ENCODE measurements around the gene RIPPLY2.

- no peak for TF ChIP-seq CTCF (conservative IDR thresholded peaks at IDR 0.05; ENCODE audit: low read depth, low read length)
- TF ChIP-seq RAD21 (IDR thresholded peaks at IDR 0.05; ENCODE audit: low read length): no peak
- no peak for TF ChIP-seq SMC3 (IDR thresholded peaks at IDR 0.05; ENCODE audit: low read depth, low read length)
- TF ChIP-seq POLR2A (IDR thresholded peaks at IDR 0.05; ENCODE audit: low read depth, low read length): no peak
These were observed 6.9 kb upstream of the RIPPLY2 start for GRCh38 chr6:83846291-83846690.
